Neural cell (in vitro differentiated cells): ENCODE data around the gene HIKESHI. TPM values are rescaled to one million over a fixed set of nuclear protein-coding genes. Genes with fewer than 3 reads are reported as not detected.

Experiments
- H2AFZ ChIP-seq: fragments of 200-600, 300-800 bp; sonication (generic), shearing (Covaris generic); 2 replicates; pipeline ENCODE4 v1.6.0; 2014; ENCODE audit warnings: low read depth, mild to moderate bottlenecking, antibody characterized with exemption, low read length, moderate library complexity
- H3F3A ChIP-seq: fragments of 200-600 bp; shearing (Covaris generic); 2 replicates; pipeline ENCODE4 v1.6.1; 2016; ENCODE audit warnings: mild to moderate bottlenecking, moderate library complexity, mixed read lengths, antibody characterized with exemption, low read length; ENCODE audit not compliant: insufficient read depth, poor library complexity, severe bottlenecking
- H3K27ac ChIP-seq: fragments of 200-600, 300-800 bp; sonication (generic), shearing (Covaris generic); 2 replicates; pipeline ENCODE4 v1.5.1; 2014; ENCODE audit warnings: mild to moderate bottlenecking, low read length, moderate library complexity
- H3K27me3 ChIP-seq: fragments of 300-800, 200-600 bp; sonication (generic), shearing (Covaris generic); 2 replicates; pipeline ENCODE4 v1.6.0; 2014; ENCODE audit warnings: mild to moderate bottlenecking, low read depth, low read length, moderate library complexity; ENCODE audit not compliant: insufficient read depth
- H3K36me3 ChIP-seq: fragments of 300-800, 200-600 bp; sonication (generic), shearing (Covaris generic); 2 replicates; pipeline ENCODE4 v1.5.1; 2014; ENCODE audit warnings: mild to moderate bottlenecking, antibody characterized with exemption, low read length, moderate library complexity; ENCODE audit not compliant: insufficient read depth
- H3K4me2 ChIP-seq: fragments of 300-800, 200-600 bp; sonication (generic), shearing (Covaris generic); 2 replicates; pipeline ENCODE4 v1.6.0; 2014; ENCODE audit warnings: mild to moderate bottlenecking, low read length
- H3K4me3 ChIP-seq: fragments of 300-800, 200-600 bp; sonication (generic), shearing (Covaris generic); 2 replicates; pipeline ENCODE4 v1.5.1; 2014; ENCODE audit warnings: mild to moderate bottlenecking, low read length, moderate library complexity
- H3K79me2 ChIP-seq: fragments of 200-600 bp; shearing (Covaris generic); replicated peaks from 2 replicates; pipeline ENCODE4 v1.6.0; 2014; ENCODE audit warnings: mild to moderate bottlenecking, low read length, moderate library complexity; ENCODE audit not compliant: insufficient read depth
- H3K9ac ChIP-seq: fragments of 300-800, 200-600 bp; sonication (generic), shearing (Covaris generic); 2 replicates; pipeline ENCODE4 v1.6.1; 2016; ENCODE audit warnings: mild to moderate bottlenecking, low read length, mixed read lengths
- H3K9me2 ChIP-seq: fragments of 200-600 bp; shearing (Covaris generic); 2 replicates; pipeline ENCODE4 v1.6.1; 2016; ENCODE audit warnings: mild to moderate bottlenecking, low read length, mixed read lengths; ENCODE audit not compliant: insufficient read depth
- H3K9me3 ChIP-seq: fragments of 200-600, 300-800 bp; sonication (generic), shearing (Covaris generic); 2 replicates; pipeline ENCODE4 v1.6.1; 2016; ENCODE audit warnings: mild to moderate bottlenecking, mixed run types, low read length, moderate library complexity, mixed read lengths
- H4K20me1 ChIP-seq: fragments of 200-600 bp; shearing (Covaris generic); 2 replicates; pipeline ENCODE4 v1.6.1; 2016; ENCODE audit warnings: mild to moderate bottlenecking, mixed run types; ENCODE audit not compliant: insufficient read depth
- EP300 ChIP-seq: fragments of 450-650 bp; conservative IDR thresholded peaks from 2 replicates; pipeline ENCODE4 v1.6.1; 2014; ENCODE audit warnings: antibody characterized with exemption, mild to moderate bottlenecking, moderate library complexity; ENCODE audit not compliant: poor library complexity, severe bottlenecking
- EZH2 ChIP-seq: fragments of 200-600, 300-800 bp; shearing (Covaris generic), sonication (generic); IDR thresholded peaks from 2 replicates; pipeline ENCODE4 v1.6.1; 2014; ENCODE audit warnings: antibody characterized with exemption, low read length, borderline replicate concordance, mild to moderate bottlenecking; ENCODE audit not compliant: insufficient read depth, poor library complexity, severe bottlenecking
- MXI1 ChIP-seq: fragments of 450-650 bp; conservative IDR thresholded peaks from 2 replicates; pipeline ENCODE4 v1.6.1; 2014; ENCODE audit warnings: antibody characterized with exemption, mild to moderate bottlenecking; ENCODE audit not compliant: poor library complexity, severe bottlenecking
- POLR2AphosphoS5 ChIP-seq: IDR thresholded peaks from 2 replicates; pipeline ENCODE4 v1.6.1; 2012
- RAD21 ChIP-seq: fragments of 450-650 bp; conservative IDR thresholded peaks from 2 replicates; pipeline ENCODE4 v1.6.1; 2014; ENCODE audit warnings: antibody characterized with exemption, mild to moderate bottlenecking, moderate library complexity
- SMC3 ChIP-seq: fragments of 450-650 bp; conservative IDR thresholded peaks from 2 replicates; pipeline ENCODE4 v1.6.1; 2014; ENCODE audit warnings: antibody characterized with exemption, mild to moderate bottlenecking, moderate library complexity; ENCODE audit not compliant: poor library complexity
- TAF1 ChIP-seq: IDR thresholded peaks from 2 replicates; pipeline ENCODE4 v1.6.1; 2012; ENCODE audit warnings: low read depth
- polyA plus RNA-seq: library from polyadenylated mRNA; depleted of rRNA; stranded (reverse); fragments of >200 nt; gene quantifications from 2 replicates; pipeline ENCODE4 v1.2.3, GENCODE V29; 2014
- TF ChIP-seq, protein P1 (sequence below): fragments of 450-650 bp; IDR thresholded peaks from 2 replicates; pipeline ENCODE4 v1.5.1; 2014; ENCODE audit warnings: antibody characterized with exemption, mild to moderate bottlenecking, moderate library complexity; ENCODE audit not compliant: poor library complexity, severe bottlenecking
- TF ChIP-seq, protein P2 (sequence below): IDR thresholded peaks from 2 replicates; pipeline ENCODE4 v1.6.1; 2012; ENCODE audit warnings: borderline replicate concordance

The HIKESHI gene
- polyA plus RNA-seq, 1 donor from 2014 or later: 180 TPM

DNA sequence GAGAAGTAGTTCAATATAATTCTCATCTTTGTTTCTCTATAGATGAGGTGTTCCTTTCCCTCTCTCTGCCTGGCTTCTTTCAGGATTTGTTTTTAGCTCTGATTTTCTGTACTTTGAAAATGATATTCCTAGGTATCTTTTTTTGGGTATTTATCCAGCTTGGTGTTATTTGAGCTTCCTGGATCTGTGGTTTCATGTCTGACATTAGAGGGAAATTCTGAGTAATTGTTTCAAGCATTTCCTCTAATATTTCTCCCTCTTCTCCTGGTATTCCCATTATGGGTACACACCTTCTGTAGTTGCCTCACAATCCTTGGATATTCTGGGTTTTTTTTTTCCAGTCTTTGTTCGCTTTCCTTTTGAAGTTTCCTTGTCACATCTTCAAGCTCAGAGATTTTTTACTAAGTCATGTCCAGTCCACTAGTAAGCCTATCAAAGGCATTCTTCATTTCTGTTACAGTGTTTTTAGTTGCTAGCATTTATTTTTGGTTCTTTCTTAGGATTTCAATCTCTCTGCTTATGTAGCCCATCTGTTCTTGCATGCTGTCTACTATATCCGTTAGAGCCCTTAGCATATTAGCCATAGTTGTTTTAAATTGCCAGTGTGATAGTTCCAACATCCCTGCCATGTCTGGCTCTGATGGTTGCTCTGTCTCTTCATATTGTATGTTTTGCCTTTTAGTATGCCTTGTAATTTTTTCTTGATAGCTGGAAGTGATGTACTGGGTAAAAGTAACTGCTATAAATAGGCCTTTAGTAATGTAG, 78.4 kb downstream of the HIKESHI start:
- no peak overlapping the region for H3K4me2 ChIP-seq
- no peaks in the 10 kb centered on the region for H4K20me1 ChIP-seq
- no peak overlapping the region for H2AFZ ChIP-seq
- no peak overlapping the region for H3K27ac ChIP-seq
- H3K9me2 ChIP-seq: no peaks in the 10 kb centered on the region
- H3K9ac ChIP-seq: no peak overlapping the region
- H3F3A ChIP-seq: no peaks in the 10 kb centered on the region
- no peaks in the 10 kb centered on the region for H3K9me3 ChIP-seq
- TF ChIP-seq, protein P1, sequence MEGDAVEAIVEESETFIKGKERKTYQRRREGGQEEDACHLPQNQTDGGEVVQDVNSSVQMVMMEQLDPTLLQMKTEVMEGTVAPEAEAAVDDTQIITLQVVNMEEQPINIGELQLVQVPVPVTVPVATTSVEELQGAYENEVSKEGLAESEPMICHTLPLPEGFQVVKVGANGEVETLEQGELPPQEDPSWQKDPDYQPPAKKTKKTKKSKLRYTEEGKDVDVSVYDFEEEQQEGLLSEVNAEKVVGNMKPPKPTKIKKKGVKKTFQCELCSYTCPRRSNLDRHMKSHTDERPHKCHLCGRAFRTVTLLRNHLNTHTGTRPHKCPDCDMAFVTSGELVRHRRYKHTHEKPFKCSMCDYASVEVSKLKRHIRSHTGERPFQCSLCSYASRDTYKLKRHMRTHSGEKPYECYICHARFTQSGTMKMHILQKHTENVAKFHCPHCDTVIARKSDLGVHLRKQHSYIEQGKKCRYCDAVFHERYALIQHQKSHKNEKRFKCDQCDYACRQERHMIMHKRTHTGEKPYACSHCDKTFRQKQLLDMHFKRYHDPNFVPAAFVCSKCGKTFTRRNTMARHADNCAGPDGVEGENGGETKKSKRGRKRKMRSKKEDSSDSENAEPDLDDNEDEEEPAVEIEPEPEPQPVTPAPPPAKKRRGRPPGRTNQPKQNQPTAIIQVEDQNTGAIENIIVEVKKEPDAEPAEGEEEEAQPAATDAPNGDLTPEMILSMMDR: no peak
- TF ChIP-seq POLR2AphosphoS5: no peak
- TF ChIP-seq EP300: no peak
- no peak for TF ChIP-seq RAD21
- TF ChIP-seq MXI1: no peak
- TF ChIP-seq EZH2: no peak
- TF ChIP-seq TAF1: no peak
- TF ChIP-seq, protein P2, sequence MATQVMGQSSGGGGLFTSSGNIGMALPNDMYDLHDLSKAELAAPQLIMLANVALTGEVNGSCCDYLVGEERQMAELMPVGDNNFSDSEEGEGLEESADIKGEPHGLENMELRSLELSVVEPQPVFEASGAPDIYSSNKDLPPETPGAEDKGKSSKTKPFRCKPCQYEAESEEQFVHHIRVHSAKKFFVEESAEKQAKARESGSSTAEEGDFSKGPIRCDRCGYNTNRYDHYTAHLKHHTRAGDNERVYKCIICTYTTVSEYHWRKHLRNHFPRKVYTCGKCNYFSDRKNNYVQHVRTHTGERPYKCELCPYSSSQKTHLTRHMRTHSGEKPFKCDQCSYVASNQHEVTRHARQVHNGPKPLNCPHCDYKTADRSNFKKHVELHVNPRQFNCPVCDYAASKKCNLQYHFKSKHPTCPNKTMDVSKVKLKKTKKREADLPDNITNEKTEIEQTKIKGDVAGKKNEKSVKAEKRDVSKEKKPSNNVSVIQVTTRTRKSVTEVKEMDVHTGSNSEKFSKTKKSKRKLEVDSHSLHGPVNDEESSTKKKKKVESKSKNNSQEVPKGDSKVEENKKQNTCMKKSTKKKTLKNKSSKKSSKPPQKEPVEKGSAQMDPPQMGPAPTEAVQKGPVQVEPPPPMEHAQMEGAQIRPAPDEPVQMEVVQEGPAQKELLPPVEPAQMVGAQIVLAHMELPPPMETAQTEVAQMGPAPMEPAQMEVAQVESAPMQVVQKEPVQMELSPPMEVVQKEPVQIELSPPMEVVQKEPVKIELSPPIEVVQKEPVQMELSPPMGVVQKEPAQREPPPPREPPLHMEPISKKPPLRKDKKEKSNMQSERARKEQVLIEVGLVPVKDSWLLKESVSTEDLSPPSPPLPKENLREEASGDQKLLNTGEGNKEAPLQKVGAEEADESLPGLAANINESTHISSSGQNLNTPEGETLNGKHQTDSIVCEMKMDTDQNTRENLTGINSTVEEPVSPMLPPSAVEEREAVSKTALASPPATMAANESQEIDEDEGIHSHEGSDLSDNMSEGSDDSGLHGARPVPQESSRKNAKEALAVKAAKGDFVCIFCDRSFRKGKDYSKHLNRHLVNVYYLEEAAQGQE: no peak
- TF ChIP-seq SMC3: no peak
- H3K36me3 ChIP-seq: no peaks in the 10 kb centered on the region
- H3K27me3 ChIP-seq: no peaks in the 10 kb centered on the region
- no peaks in the 10 kb centered on the region for H3K79me2 ChIP-seq
- no peak overlapping the region for H3K4me3 ChIP-seq

DNA sequence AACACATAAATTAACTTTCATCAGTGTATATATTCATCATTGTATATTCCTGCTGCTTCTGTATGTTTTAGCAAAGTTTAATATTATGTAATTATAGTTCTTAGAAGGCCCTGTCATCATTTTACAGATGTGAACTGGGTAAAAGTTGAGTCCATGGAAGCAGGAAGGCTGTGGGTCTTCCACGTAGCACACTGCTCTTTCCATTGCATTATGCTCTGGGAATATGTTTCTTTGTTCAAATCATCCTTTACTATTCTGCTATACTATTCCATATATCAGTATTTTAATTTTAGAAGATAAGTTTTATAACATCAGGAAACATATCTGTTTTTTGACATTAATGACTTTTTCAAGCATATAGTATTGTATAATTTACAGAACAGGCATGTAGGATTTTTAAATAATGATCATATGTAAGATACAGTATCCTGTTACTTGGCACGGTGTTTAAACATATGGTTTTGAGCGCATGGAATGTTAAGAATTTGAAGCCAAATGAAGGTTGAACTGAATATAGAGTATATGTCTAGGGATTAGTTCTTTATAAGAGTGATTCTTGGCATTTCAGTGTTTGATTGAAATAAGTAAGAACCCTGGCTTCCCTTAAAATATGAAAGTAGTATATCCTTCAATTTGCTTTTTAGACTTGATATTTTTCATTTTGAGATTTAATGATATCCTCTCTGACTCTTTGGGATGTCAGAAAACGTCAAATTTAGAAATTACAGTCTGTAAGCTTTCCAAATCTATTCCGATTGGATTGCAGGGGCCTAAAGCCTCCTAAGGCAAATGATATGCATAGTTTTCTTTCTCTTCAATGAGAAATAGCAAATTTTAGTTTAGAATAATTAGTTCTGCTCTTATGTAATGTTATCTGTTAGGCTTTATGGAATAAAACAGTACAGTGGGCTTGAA, 81.3 kb downstream of the HIKESHI start:
- Histone ChIP-seq H3K9me3 (no peaks in the 10 kb centered on the region), H3K36me3 (no peaks in the 10 kb centered on the region), H2AFZ (no peak overlapping the region), H3F3A (no peaks in the 10 kb centered on the region), H3K4me2 (no peak overlapping the region), H3K27ac (no peak overlapping the region), H4K20me1 (no peaks in the 10 kb centered on the region), H3K4me3 (no peak overlapping the region), H3K9ac (no peak overlapping the region), H3K9me2 (no peaks in the 10 kb centered on the region), H3K27me3 (no peaks in the 10 kb centered on the region), H3K79me2 (no peaks in the 10 kb centered on the region)
- TF ChIP-seq POLR2AphosphoS5 (no peak), EP300 (no peak), SMC3 (no peak), EZH2 (no peak), TAF1 (no peak), RAD21 (no peak), MXI1 (no peak)
- TF ChIP-seq, protein P1: no peak
- TF ChIP-seq, protein P2: no peak
